ENCODE data around the gene MAP4K1.
A peak's percentile ranks its signal among the peaks of the same experiment; 100 is the strongest.
"Not testable (repeated sequence)": the region's sequence is repeated elsewhere in the genome, so short reads cannot be mapped to it uniquely, and the experiment has no call there.

The MAP4K1 gene

GRCh38 chr19:38583985-38584305 is 33.8 kb downstream of the MAP4K1 start:
- no peak for DNase-seq
- TF ChIP-seq CTCF (IDR thresholded peaks at IDR 0.05): no peak
- Mint-ChIP-seq H3K36me3 (ENCODE audit: low read depth) (peaks cover 5% of the 10 kb centered on the region), H3K27me3 (ENCODE audit: low read depth, poor library complexity) (peaks cover 2% of the 10 kb centered on the region), H3K4me3 (no peak overlapping the region), H3K4me1 (no peaks in the 10 kb centered on the region), H3K27ac (no peak overlapping the region), H3K9me3 (no peaks in the 10 kb centered on the region)

- Mint-ChIP-seq H3K4me3 (no peak overlapping the region), H3K9me3 (no peaks in the 10 kb centered on the region), H3K4me1 (no peaks in the 10 kb centered on the region), H3K27me3 (ENCODE audit: low read depth, poor library complexity) (peaks cover 2% of the 10 kb centered on the region), H3K36me3 (ENCODE audit: low read depth) (peaks cover 5% of the 10 kb centered on the region), H3K27ac (peak overlapping the region; percentile 2)
- no peak for TF ChIP-seq CTCF (IDR thresholded peaks at IDR 0.05)
- no peak for DNase-seq
Measured at GRCh38 chr19:38583219-38583984, 34.4 kb downstream of the MAP4K1 start.

- no peak for TF ChIP-seq CTCF (IDR thresholded peaks at IDR 0.05)
- Mint-ChIP-seq H3K4me1 (no peaks in the 10 kb centered on the region), H3K36me3 (ENCODE audit: low read depth) (no peaks in the 10 kb centered on the region), H3K27ac (peak overlapping the region; percentile 25), H3K9me3 (no peaks in the 10 kb centered on the region), H3K27me3 (ENCODE audit: low read depth, poor library complexity) (peaks cover 2% of the 10 kb centered on the region), H3K4me3 (no peak overlapping the region)
- no peak for DNase-seq
Measured at GRCh38 chr19:38580080-38580479, 37.7 kb downstream of the MAP4K1 start.

GRCh38 chr19:38579304-38579703 is 38.4 kb downstream of the MAP4K1 start:
- H3K27ac Mint-ChIP-seq: peak overlapping the region; percentile 85
- DNase-seq; H3K9me3 Mint-ChIP-seq; H3K27me3 Mint-ChIP-seq (ENCODE audit: low read depth, poor library complexity); H3K4me1 Mint-ChIP-seq; H3K4me3 Mint-ChIP-seq; H3K36me3 Mint-ChIP-seq (ENCODE audit: low read depth): not testable (repeated sequence)

- Mint-ChIP-seq H3K9me3 (no peaks in the 10 kb centered on the region), H3K4me3 (no peak overlapping the region), H3K27me3 (ENCODE audit: low read depth, poor library complexity) (no peaks in the 10 kb centered on the region), H3K36me3 (ENCODE audit: low read depth) (no peaks in the 10 kb centered on the region), H3K27ac (no peak overlapping the region), H3K4me1 (no peaks in the 10 kb centered on the region)
- DNase-seq: no peak
- TF ChIP-seq CTCF (IDR thresholded peaks at IDR 0.05): no peak
Measured at GRCh38 chr19:38577826-38578225, 39.9 kb downstream of the MAP4K1 start.

GRCh38 chr19:38571682-38572081 is 46.1 kb downstream of the MAP4K1 start:
- no peak for DNase-seq
- Mint-ChIP-seq H3K4me3 (no peak overlapping the region), H3K9me3 (no peaks in the 10 kb centered on the region), H3K4me1 (no peaks in the 10 kb centered on the region), H3K27ac (no peak overlapping the region), H3K27me3 (ENCODE audit: low read depth, poor library complexity) (no peaks in the 10 kb centered on the region), H3K36me3 (ENCODE audit: low read depth) (no peaks in the 10 kb centered on the region)
- TF ChIP-seq CTCF (IDR thresholded peaks at IDR 0.05): no peak
